Measurements from ENCODE around the gene SPI1. TPM values are rescaled to one million over a fixed set of nuclear protein-coding genes. Genes with fewer than 3 reads are reported as not detected.

The SPI1 gene
- total and polyA plus RNA-seq, 2 donors (not counting 1 experiment from before 2014, with no cell fraction given), result 98.3 to 119 TPM

DNA sequence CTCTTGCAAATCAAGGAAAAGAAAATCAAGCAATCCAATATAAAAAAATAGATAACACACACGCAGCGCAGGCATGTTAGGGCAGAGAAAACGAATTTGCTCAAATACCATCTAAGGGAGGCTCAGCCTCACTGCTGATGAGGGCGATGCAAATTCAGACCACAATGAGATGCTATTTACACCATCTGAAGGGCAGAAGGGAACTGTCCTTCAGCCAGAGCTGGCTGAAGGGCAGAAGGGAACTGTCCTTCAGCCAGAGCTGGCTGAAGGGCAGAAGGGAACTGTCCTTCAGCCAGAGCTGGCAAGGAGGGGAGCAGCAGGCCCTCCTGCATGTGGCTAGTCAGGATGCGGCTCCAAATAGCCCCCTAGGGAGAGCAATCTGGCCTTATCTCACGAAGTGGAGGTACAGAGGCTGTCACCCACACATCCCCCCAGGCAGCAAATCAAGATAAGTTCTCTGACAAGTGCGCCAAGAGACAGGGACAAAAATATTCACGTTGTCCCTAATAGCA, 22.5 kb upstream of the SPI1 start:
- peak overlapping the region; percentile 44 to 85 (median 81) for H3K4me3 ChIP-seq (ENCODE audit: control extremely low read depth in 1 of 5, extremely low read depth in 1 of 5, insufficient read depth in 1 of 5, low read depth in 2 of 5, low read length in 4 of 5)
- H3K4me3 Mint-ChIP-seq, result peak overlapping the region; percentile 89
- peak overlapping the region; percentile 96 for H3K4me2 ChIP-seq (replicated peaks; ENCODE audit: low read depth, low read length, poor library complexity, severe bottlenecking)
- ATAC-seq (ENCODE audit: low read depth) (peak; percentile 57), DNase-seq (no peak)
- ChIA-PET POLR2A (interaction anchor here (0.5 to 3.2 kb wide), 13 partner anchors 7 to 533 kb away, joined by 3 to 50 read pairs (median 6); partner anchors contain the start of genes ACP2, DDB2, SLC39A13 and SPI1), CTCF (interaction anchor here (1.7 to 19.1 kb wide), 4 partner anchors 11 to 29 kb away, joined by 4 to 345 read pairs (median 12); partner anchors contain the start of gene SPI1)
- peak overlapping the region; percentile 82 to 85 for H3K27ac ChIP-seq (ENCODE audit: low read length in 2 of 2)
- H3K9me3 Mint-ChIP-seq (ENCODE audit: insufficient read depth), result no peaks in the 10 kb centered on the region
- peak overlapping the region; percentile 47 for H2AFZ ChIP-seq (ENCODE audit: insufficient read depth, low read depth, low read length, poor library complexity, severe bottlenecking)
- H3K4me1 ChIP-seq (ENCODE audit: control insufficient read depth in 2 of 2, insufficient read depth in 2 of 2, low read length in 2 of 2), result peaks cover 38 to 46% of the 10 kb centered on the region in 2 donors
- H3K27me3 ChIP-seq (replicated peaks in 1 of 4; ENCODE audit: control extremely low read depth in 1 of 4, control insufficient read depth in 3 of 4, insufficient read depth in 4 of 4, low read length in 3 of 4), result no peaks in the 10 kb centered on the region
- peak overlapping the region; percentile 90 for H3K9ac ChIP-seq (ENCODE audit: low read length)
- whole genome bisulfite sequencing (ENCODE audit: insufficient coverage), result 2% methylated on average over 4 of the region's 8 CpGs
- no peaks in the 10 kb centered on the region for H4K20me1 ChIP-seq (ENCODE audit: control insufficient read depth, insufficient read depth, low read length, poor library complexity, severe bottlenecking)
- H3K27ac Mint-ChIP-seq, result peak overlapping the region; percentile 96
- peaks cover 39% of the 10 kb centered on the region for H3K4me1 Mint-ChIP-seq
- no peaks in the 10 kb centered on the region for H3K36me3 ChIP-seq (replicated peaks in 1 of 2; ENCODE audit: control extremely low read depth in 1 of 2, control insufficient read depth in 1 of 2, extremely low read depth in 1 of 2, insufficient read depth in 2 of 2, low read length in 1 of 2)
- no peaks in the 10 kb centered on the region for H3K27me3 Mint-ChIP-seq
- H3K9me3 ChIP-seq (ENCODE audit: control extremely low read depth in 1 of 3, control insufficient read depth in 2 of 3, insufficient read depth in 1 of 3, low read length in 2 of 3), result no peaks in the 10 kb centered on the region
- intact Hi-C loops (cut with micrococcal nuclease), result loop anchor here (1.0 to 10.0 kb wide), 6 partner anchors 7 to 454 kb away; partner anchors contain the start of genes ACP2, ARFGAP2, CELF1 and SLC39A13
- TF ChIP-seq, protein P1, sequence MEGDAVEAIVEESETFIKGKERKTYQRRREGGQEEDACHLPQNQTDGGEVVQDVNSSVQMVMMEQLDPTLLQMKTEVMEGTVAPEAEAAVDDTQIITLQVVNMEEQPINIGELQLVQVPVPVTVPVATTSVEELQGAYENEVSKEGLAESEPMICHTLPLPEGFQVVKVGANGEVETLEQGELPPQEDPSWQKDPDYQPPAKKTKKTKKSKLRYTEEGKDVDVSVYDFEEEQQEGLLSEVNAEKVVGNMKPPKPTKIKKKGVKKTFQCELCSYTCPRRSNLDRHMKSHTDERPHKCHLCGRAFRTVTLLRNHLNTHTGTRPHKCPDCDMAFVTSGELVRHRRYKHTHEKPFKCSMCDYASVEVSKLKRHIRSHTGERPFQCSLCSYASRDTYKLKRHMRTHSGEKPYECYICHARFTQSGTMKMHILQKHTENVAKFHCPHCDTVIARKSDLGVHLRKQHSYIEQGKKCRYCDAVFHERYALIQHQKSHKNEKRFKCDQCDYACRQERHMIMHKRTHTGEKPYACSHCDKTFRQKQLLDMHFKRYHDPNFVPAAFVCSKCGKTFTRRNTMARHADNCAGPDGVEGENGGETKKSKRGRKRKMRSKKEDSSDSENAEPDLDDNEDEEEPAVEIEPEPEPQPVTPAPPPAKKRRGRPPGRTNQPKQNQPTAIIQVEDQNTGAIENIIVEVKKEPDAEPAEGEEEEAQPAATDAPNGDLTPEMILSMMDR (IDR thresholded peaks at IDR 0.05), result no peak
- TF ChIP-seq EZH2 (IDR thresholded peaks at IDR 0.05; ENCODE audit: borderline replicate concordance, insufficient read depth, low read depth, low read length, poor library complexity, severe bottlenecking), result no peak
- peaks cover 4% of the 10 kb centered on the region for H3K79me2 ChIP-seq (ENCODE audit: control insufficient read depth, insufficient read depth, low read length)

Data from B cell (primary cell).